ENCODE data around the gene RAMACL.
"Not testable (repeated sequence)": the region's sequence is repeated elsewhere in the genome, so short reads cannot be mapped to it uniquely, and the experiment has no call there.

RAMACL gene

GRCh38 chr6:166542580-166542912 is 43.9 kb downstream of the RAMACL start:
- Histone ChIP-seq H3K4me3 (ENCODE audit: low read length) (no peak overlapping the region), H3K27me3 (ENCODE audit: control insufficient read depth, insufficient read depth, low read length) (no peaks in the 10 kb centered on the region), H3K4me1 (ENCODE audit: control insufficient read depth, insufficient read depth, low read length) (peaks cover 10% of the 10 kb centered on the region), H3K27ac (ENCODE audit: low read length) (no peak overlapping the region), H3K9me3 (ENCODE audit: control insufficient read depth, insufficient read depth, low read length) (no peaks in the 10 kb centered on the region), H3K36me3 (ENCODE audit: control insufficient read depth, insufficient read depth, low read length) (no peaks in the 10 kb centered on the region)
- no CpG with 5 or more reads among the region's 4 CpGs for WGBS (ENCODE audit: insufficient coverage, insufficient read length)
- no peak for DNase-seq (ENCODE audit: low read depth, low spot score)

GRCh38 chr6:166541876-166542579 is 44.5 kb downstream of the RAMACL start:
- no CpG with 5 or more reads among the region's 12 CpGs for WGBS (ENCODE audit: insufficient coverage, insufficient read length)
- Histone ChIP-seq H3K27me3 (ENCODE audit: control insufficient read depth, insufficient read depth, low read length) (no peaks in the 10 kb centered on the region), H3K4me3 (ENCODE audit: low read length) (no peak overlapping the region), H3K4me1 (ENCODE audit: control insufficient read depth, insufficient read depth, low read length) (peaks cover 10% of the 10 kb centered on the region), H3K27ac (ENCODE audit: low read length) (no peak overlapping the region), H3K36me3 (ENCODE audit: control insufficient read depth, insufficient read depth, low read length) (no peaks in the 10 kb centered on the region), H3K9me3 (ENCODE audit: control insufficient read depth, insufficient read depth, low read length) (no peaks in the 10 kb centered on the region)
- no peak for DNase-seq (ENCODE audit: low read depth, low spot score)

- H3K36me3 ChIP-seq (ENCODE audit: control insufficient read depth, insufficient read depth, low read length), result no peaks in the 10 kb centered on the region
- peaks cover 10% of the 10 kb centered on the region for H3K4me1 ChIP-seq (ENCODE audit: control insufficient read depth, insufficient read depth, low read length)
- H3K4me3 ChIP-seq (ENCODE audit: low read length), result no peak overlapping the region
- H3K27me3 ChIP-seq (ENCODE audit: control insufficient read depth, insufficient read depth, low read length), result no peaks in the 10 kb centered on the region
- no peaks in the 10 kb centered on the region for H3K9me3 ChIP-seq (ENCODE audit: control insufficient read depth, insufficient read depth, low read length)
- DNase-seq (ENCODE audit: low read depth, low spot score), result no peak
- WGBS (ENCODE audit: insufficient coverage, insufficient read length), result no CpG with 5 or more reads among the region's 12 CpGs
- H3K27ac ChIP-seq (ENCODE audit: low read length), result no peak overlapping the region
Measured at GRCh38 chr6:166541366-166541765, 45.1 kb downstream of the RAMACL start.

GRCh38 chr6:166540631-166541331 is 45.7 kb downstream of the RAMACL start:
- DNase-seq (ENCODE audit: low read depth, low spot score), result no peak
- Histone ChIP-seq H3K9me3 (ENCODE audit: control insufficient read depth, insufficient read depth, low read length) (no peaks in the 10 kb centered on the region), H3K4me1 (ENCODE audit: control insufficient read depth, insufficient read depth, low read length) (peaks cover 10% of the 10 kb centered on the region), H3K27me3 (ENCODE audit: control insufficient read depth, insufficient read depth, low read length) (no peaks in the 10 kb centered on the region), H3K36me3 (ENCODE audit: control insufficient read depth, insufficient read depth, low read length) (no peaks in the 10 kb centered on the region), H3K27ac (ENCODE audit: low read length) (no peak overlapping the region), H3K4me3 (ENCODE audit: low read length) (no peak overlapping the region)
- WGBS (ENCODE audit: insufficient coverage, insufficient read length), result no CpG with 5 or more reads among the region's 18 CpGs

- Histone ChIP-seq H3K36me3 (ENCODE audit: control insufficient read depth, insufficient read depth, low read length) (peaks cover 4% of the 10 kb centered on the region; the same call in 1 of the 2 replicates), H3K27me3 (ENCODE audit: control insufficient read depth, insufficient read depth, low read length) (no peaks in the 10 kb centered on the region), H3K4me3 (ENCODE audit: low read length) (no peak overlapping the region), H3K4me1 (ENCODE audit: control insufficient read depth, insufficient read depth, low read length) (peaks cover 10% of the 10 kb centered on the region), H3K9me3 (ENCODE audit: control insufficient read depth, insufficient read depth, low read length) (no peaks in the 10 kb centered on the region), H3K27ac (ENCODE audit: low read length) (no peak overlapping the region)
- no CpG with 5 or more reads among the region's 4 CpGs for WGBS (ENCODE audit: insufficient coverage, insufficient read length)
- no peak for DNase-seq (ENCODE audit: low read depth, low spot score)
Measured at GRCh38 chr6:166539543-166539942, 46.9 kb downstream of the RAMACL start.

- H3K27me3 ChIP-seq (ENCODE audit: control insufficient read depth, insufficient read depth, low read length); H3K27ac ChIP-seq (ENCODE audit: low read length); H3K36me3 ChIP-seq (ENCODE audit: control insufficient read depth, insufficient read depth, low read length); DNase-seq (ENCODE audit: low read depth, low spot score); H3K9me3 ChIP-seq (ENCODE audit: control insufficient read depth, insufficient read depth, low read length); H3K4me3 ChIP-seq (ENCODE audit: low read length): not testable (repeated sequence)
- WGBS (ENCODE audit: insufficient coverage, insufficient read length), result no CpG with 5 or more reads among the region's 9 CpGs
- H3K4me1 ChIP-seq (ENCODE audit: control insufficient read depth, insufficient read depth, low read length), result peaks cover 10% of the 10 kb centered on the region
Measured at GRCh38 chr6:166539011-166539385, 47.5 kb downstream of the RAMACL start.

- DNase-seq (ENCODE audit: low read depth, low spot score), result no peak
- H3K4me1 ChIP-seq (ENCODE audit: control insufficient read depth, insufficient read depth, low read length), result peaks cover 10% of the 10 kb centered on the region
- no peaks in the 10 kb centered on the region for H3K27me3 ChIP-seq (ENCODE audit: control insufficient read depth, insufficient read depth, low read length)
- no peaks in the 10 kb centered on the region for H3K9me3 ChIP-seq (ENCODE audit: control insufficient read depth, insufficient read depth, low read length)
- WGBS (ENCODE audit: insufficient coverage, insufficient read length), result no CpG with 5 or more reads among the region's 17 CpGs
- H3K36me3 ChIP-seq (ENCODE audit: control insufficient read depth, insufficient read depth, low read length), result peaks cover 4% of the 10 kb centered on the region; the same call in 1 of the 2 replicates
- H3K4me3 ChIP-seq (ENCODE audit: low read length), result no peak overlapping the region
- no peak overlapping the region for H3K27ac ChIP-seq (ENCODE audit: low read length)
Measured at GRCh38 chr6:166538297-166539010, 48.0 kb downstream of the RAMACL start.

GRCh38 chr6:166534658-166535406 is 51.6 kb downstream of the RAMACL start:
- no peak overlapping the region for H3K27ac ChIP-seq (ENCODE audit: low read length)
- H3K4me3 ChIP-seq (ENCODE audit: low read length), result no peak overlapping the region; the same call in 1 of the 2 replicates
- DNase-seq (ENCODE audit: low read depth, low spot score), result no peak
- no peaks in the 10 kb centered on the region for H3K27me3 ChIP-seq (ENCODE audit: control insufficient read depth, insufficient read depth, low read length)
- peaks cover 4% of the 10 kb centered on the region; the same call in 1 of the 2 replicates for H3K36me3 ChIP-seq (ENCODE audit: control insufficient read depth, insufficient read depth, low read length)
- peaks cover 4% of the 10 kb centered on the region; the same call in 1 of the 2 replicates for H3K4me1 ChIP-seq (ENCODE audit: control insufficient read depth, insufficient read depth, low read length)
- H3K9me3 ChIP-seq (ENCODE audit: control insufficient read depth, insufficient read depth, low read length), result no peaks in the 10 kb centered on the region
- no CpG with 5 or more reads among the region's 17 CpGs for WGBS (ENCODE audit: insufficient coverage, insufficient read length)

GRCh38 chr6:166533205-166533824 is 53.2 kb downstream of the RAMACL start:
- no CpG with 5 or more reads among the region's 15 CpGs for WGBS (ENCODE audit: insufficient coverage, insufficient read length)
- peaks cover 4% of the 10 kb centered on the region; the same call in 1 of the 2 replicates for H3K36me3 ChIP-seq (ENCODE audit: control insufficient read depth, insufficient read depth, low read length)
- H3K9me3 ChIP-seq (ENCODE audit: control insufficient read depth, insufficient read depth, low read length), result no peaks in the 10 kb centered on the region
- no peak for DNase-seq (ENCODE audit: low read depth, low spot score)
- H3K27ac ChIP-seq (ENCODE audit: low read length), result no peak overlapping the region
- peaks cover 3% of the 10 kb centered on the region; the same call in 1 of the 2 replicates for H3K4me1 ChIP-seq (ENCODE audit: control insufficient read depth, insufficient read depth, low read length)
- H3K4me3 ChIP-seq (ENCODE audit: low read length), result no peak overlapping the region
- H3K27me3 ChIP-seq (ENCODE audit: control insufficient read depth, insufficient read depth, low read length), result no peaks in the 10 kb centered on the region

Data from iPS DF 6.9 (cell line).